Glomerular visceral epithelial cell (primary cell): Measurements from ENCODE around the gene FARS2.
"Not testable (repeated sequence)": the region's sequence is repeated elsewhere in the genome, so short reads cannot be mapped to it uniquely, and the experiment has no call there.

Experiments used
- DNase-seq: peaks from one replicate; pipeline ENCODE4 v3.0.0-alpha.2; 2016; ENCODE audit errors: extremely low spot score

Gene FARS2

DNA sequence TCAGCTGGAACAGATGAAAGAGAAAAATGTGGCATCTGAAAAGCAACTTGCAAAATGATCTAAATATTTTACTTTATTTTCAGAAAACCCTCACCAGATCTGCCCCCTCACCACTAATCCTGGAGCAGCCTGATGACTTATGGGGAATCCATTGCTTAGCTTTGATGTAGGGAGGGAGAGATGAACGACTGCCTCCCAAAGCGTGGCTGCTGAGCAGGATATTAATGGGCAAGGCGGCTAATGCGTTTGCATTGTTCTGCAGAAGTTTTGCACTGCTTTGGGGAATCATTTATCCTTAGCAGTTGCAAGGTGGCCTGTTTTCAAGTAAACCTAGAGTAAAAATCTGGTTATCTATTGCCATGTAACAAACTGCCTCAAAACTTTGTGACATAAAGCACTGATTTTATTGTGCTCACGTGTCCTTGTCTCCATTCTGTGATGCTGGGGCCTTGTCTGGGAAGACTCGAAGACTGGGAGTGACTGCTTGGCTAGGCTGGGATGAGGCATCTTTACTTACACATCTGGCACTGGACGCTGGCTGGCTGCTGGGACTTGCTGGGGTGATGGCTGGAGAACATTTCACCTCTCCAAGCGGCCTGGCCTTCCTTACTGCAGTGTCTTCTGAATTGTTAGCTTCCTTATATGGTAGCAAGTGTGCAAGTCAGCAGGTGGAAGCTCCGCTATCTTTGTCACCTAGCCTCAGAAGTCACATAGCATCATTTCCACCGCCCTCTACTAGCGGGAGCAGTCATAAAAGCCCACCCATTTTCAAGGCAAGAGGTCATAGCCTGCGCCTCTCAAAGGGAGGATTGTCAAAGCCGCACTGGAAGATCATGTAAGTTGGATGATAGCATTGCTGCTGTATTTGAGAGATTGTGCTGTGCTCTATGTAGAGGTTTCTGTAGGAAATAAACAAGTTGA lies 432.2 kb downstream of the FARS2 start:
- no peak for DNase-seq

DNA sequence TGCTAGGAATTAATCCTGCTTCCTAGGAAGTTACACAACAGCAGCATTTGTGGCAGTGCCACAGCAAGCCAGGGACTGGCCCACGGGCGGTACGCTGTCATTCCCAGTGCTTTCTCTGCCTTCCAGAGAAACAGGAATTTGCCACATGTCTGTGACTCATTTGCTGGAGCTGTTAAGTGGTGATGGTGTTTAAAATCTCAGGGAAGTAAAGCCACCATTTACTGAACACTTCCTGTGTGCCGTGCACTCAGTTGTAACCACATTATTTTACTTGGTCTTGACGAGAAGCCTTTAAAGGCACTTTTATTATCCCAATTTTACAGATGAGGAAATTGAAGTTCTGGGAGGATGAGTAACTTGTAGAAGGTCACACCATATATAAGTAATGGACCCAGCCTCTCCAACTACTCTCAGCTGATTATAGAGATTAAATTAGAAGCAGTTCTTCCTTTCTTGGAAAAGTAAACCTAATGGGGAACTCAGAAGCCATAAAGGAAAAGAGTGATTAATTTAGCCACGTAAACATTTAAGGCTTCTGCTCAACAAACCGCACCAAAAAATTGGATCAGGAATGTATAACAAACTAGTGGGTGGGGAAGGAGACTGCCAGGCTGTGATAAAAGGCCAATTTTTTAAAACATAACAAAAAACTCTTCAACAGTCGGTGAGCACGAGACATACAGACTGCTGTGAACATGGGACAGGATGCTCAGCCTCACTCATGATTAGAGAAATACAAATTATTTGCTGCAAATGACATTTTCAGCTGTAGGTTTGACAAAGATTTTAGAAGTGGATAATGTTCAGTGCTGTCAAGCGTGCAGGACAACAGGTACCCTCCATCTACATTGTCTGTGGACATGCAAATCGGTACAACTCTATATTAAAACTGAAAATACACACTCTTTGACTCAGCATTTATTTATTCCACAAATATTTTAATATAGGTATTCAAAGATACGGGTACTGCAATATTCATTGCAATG lies 434.2 kb downstream of the FARS2 start:
- DNase-seq = peak; percentile 75

DNA sequence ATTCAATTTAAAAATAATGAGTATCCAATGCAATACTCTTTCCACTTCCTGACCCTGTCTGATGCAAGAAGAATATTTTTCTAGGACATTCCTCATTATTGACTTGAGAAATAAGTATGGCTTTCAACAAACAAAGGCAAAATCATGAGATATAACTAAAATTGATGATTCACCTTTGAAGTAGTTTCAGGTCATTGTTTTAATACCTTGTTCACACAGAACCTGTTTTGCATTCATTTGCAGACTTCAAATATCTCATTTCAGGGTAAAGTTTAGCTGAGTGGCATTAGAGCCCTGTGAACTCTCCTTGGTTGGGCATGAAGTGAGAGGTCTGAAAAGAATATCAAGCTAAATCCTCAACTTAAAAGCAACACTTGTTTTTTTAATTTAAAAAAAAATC lies 436.2 kb downstream of the FARS2 start:
- DNase-seq = no peak

DNA sequence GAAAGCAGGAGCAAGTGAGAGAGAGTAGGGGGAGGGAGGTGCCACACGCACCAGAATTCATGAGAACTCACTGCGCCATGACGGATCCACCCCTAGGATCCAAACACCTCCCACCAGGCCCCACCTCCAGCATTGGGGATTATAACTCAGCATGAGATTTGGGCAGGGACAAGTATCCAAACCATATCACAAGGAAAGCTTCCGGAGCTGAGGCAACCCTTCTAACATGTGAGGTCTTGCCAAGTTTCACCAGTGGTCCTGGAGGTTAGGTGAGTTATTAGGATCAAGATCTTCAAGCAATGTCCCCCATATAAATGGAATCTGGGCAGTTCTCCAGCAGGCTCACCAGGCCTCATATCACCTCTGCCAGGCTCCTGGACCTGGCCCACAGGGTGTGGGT lies 437.0 kb downstream of the FARS2 start:
- no peak for DNase-seq

DNA sequence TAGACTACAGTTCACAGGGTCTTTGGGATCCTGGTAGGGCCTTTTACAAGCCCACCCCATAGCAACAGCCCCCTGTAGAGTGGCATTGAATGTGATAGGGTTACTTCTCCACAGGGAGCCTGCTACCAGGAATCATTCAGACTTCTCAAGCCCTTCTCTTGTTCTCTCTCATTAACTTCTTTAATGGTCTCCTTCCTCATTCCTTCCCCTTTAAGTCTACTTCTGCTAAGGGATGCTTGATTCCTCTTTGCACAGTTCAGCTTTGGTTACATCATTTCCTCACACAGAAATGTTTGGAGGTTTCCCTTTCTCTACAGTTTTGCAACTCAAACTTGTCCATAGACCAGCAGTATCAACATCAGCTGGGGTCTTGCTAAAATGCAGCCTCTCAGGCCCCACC lies 437.8 kb downstream of the FARS2 start:
- DNase-seq = not testable (repeated sequence)

DNA sequence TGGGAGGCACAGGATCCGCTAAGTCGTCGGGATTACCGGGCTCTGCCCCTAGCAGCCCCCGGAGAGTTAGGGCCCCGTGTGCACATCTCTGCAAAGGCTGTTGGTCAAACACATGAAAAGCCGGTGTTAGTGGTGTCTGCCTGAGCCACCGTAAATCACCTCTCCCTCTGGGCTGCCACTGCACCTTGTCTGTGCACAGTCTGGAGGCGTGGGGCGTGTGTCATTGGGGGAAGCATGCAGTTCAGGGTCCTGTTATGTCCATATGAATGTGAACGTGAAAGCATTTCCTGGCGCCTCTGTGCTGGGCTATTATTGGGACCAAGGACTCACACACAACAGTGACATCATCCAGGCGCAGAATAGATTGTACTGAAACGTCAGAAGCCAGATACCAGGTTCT lies 439.9 kb downstream of the FARS2 start:
- no peak for DNase-seq

DNA sequence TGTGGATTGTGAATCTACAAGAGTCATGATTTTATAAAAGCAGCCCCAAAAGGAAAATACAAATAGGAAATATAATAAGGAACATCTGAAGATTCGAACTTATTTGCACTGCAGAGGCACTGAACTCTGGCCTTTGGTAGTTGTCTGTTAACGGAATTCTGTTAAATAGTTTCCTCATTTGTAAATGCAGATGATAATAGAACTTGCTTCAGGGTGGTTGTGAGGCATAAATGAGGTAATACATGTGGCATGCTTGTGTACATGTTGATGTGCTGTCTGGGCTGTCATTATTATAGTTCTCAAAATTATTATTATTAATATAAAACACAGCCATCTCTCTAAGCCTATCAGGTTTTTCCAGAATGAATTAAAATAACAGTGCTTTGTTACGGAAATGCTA lies 443.4 kb downstream of the FARS2 start:
- no peak for DNase-seq

DNA sequence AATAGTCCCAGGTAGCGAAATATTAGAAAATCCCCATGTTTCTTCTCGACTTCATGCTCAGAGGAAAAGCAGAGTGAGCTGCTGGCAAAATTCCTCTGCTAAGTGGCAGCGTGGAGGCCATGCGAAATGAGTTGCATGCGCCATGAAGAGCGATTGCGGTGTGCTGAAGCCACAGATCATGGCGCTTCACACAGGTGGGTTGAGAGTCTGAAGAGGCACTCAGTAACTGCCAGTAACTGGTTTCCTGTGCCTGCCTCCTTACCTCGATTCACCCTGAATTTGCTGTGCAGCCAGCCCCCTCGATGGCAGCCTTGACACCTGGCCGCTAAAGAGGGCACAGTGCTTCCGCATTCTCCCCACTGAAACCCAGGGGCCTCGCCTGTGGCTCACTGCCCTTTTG lies 443.9 kb downstream of the FARS2 start:
- DNase-seq = no peak

DNA sequence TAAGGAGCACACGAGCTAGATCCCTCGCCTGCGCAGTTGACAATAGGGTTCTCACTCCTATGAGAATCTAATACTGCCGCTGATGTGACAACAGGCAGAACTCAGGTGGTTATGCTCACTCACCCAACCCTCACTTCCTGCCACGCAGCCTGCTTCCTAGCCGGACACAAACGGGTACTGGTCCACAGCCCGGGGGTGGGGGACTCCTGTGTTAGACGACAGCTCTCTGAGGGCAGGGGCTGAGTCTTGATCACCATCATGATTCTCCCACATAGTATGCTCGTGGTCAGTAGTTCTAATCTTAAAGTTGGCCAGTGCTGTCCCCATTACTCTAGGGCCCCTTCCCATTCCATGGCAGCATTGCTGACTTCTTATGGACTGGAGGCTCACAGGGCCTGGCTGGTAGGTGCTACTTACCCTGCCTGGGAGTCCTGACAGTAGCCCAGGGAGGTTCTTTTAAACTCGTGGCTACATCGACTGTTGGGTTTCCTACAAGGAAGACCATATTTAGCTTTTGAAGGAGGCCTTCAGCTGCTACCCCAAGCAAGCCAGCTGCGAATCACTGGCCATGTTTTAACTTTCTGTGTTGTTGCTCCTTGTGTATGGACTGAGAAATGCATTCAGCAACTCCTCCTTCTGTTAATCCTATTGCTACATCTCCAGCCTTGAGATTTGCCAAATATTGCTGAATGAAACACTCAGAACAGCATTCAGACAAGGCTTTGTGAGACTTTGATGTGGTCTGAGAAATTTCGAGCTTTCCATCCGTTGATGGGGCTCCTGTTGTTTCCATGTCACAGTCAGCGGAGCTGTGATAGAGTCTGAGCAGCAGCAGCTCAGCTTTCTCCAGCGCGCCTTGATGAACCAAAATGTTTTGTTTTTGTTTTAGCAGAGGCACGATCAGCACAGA lies 445.1 kb downstream of the FARS2 start:
- DNase-seq = no peak

DNA sequence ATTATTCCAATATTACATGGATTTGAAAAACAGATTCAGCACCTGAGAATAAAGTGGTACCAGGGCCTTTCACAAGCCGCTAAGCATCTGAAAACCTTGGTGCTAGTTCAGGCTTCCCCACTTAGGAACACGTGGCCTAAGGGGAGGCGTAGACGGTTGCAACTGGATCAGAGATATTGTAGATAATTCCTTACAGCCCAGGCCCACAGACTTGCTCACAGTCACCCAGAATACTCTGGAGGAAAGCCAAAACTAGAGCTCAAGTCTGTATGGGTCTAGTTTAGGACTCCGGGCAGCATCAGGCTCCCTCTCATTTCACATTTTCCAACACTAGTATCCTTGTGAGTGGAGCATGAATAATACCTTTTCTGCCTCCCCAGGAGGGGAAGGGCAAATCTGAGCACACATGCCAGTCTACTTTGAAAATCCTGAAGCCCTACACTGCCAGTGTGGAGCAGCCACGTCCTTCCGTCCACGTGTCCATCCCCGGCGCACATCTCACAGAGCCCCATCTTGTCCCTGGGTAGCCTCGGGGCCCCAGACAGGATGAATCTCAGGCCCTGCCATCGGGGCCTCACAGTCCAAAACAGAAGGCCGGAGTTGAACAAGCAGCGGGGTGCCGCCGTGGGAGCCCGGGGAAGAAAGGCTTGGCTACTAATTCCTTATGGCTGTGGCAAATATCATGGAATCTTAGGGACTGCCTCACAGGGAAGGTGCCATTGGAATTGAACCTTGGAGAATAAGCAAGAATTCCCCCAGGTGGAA lies 446.1 kb downstream of the FARS2 start:
- no peak for DNase-seq

DNA sequence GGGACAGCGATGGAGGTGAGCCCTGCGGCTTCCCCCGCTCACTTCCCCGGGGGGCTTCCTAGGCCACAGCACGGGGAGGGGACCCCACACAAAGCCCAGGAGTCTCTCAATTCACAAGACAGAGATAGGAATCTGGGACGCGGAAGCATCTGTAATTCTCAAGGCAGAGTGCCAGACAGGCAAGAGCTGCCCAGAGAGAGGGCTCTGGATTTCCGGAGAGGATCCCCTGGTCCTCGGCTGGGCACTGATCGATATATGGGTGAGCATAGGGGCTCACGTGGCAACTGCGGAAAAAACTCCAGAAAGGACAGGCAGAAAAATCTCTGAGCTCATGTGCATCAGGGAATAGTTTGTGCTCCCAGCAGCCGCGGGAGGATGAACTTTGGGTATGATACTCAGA lies 449.2 kb downstream of the FARS2 start:
- DNase-seq = no peak

DNA sequence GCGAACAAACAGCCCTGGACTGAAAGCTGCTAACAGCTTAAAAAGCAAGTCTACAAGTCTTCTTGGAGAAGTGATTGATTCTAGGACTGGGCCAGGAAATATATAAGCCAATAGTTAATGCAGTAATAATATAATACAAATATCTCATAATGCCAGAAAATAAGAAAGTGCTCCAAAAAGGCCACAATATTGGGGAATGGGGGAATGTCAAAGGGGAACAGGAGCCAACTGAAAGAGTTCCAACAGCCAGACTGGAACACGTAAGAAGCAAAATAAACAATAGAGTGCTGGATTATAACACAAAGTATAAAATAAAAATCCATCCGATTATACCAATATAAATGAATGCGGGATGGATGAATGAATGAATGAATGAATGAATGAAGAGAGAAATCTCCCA lies 449.6 kb downstream of the FARS2 start:
- no peak for DNase-seq

DNA sequence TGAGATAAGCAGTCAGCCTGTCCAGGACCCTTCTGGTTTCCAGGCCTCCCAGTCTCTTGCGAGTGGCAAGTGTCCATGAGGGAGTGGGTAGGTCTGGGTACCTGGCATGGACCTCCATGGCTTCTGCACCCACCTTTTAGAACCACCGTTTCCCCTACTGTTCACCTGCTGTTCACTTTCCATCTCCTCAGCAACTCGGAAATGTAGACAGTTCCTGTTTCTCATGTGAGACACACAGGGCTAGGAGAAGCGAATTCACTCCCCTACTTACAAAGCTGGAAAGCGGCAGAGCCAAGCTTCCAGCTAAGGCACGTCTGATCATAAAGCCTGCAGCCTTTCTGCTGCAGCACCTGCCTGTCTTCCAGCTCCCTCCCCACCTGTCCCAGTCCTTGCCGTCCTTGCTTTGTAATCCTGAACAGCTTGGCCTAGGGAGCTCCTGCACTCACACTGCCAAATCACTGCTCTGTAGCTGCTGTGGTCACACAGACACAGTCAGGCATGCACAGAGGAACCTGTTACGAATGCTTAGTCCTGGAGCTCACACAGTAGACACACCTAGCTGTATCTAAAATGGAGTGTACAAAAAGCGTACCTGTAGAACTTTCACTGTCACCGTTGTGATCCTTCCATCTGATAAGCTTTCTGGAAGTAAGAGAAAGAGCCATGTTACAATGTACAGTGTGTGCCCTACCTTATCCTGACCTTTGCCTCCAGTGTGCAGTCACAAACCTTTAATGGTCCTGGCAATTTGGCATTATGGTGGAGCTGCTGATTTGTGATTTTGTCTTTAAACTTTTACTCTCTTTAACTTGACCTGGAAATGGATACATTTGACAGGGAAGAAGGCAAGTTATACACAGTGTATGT lies 451.3 kb downstream of the FARS2 start:
- DNase-seq = no peak

DNA sequence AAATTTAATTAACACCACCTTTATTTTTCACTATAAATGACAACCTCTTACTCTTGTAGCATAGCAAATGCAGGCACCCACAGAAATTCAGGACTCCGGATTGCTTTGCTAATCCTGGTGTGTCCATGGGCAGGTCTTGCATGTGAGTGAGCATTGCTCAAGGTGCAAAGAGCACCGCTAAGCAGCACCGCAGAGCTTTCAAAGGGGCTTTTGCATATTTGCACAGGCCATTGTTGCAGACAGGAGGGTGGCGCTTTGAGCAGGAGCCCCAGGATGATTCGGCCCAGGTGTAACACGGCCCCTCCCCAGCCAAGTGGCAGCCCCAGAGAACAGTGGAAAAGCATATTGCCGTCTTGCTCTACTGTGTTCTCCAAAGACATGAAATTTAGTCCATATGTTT lies 452.2 kb downstream of the FARS2 start:
- no peak for DNase-seq

DNA sequence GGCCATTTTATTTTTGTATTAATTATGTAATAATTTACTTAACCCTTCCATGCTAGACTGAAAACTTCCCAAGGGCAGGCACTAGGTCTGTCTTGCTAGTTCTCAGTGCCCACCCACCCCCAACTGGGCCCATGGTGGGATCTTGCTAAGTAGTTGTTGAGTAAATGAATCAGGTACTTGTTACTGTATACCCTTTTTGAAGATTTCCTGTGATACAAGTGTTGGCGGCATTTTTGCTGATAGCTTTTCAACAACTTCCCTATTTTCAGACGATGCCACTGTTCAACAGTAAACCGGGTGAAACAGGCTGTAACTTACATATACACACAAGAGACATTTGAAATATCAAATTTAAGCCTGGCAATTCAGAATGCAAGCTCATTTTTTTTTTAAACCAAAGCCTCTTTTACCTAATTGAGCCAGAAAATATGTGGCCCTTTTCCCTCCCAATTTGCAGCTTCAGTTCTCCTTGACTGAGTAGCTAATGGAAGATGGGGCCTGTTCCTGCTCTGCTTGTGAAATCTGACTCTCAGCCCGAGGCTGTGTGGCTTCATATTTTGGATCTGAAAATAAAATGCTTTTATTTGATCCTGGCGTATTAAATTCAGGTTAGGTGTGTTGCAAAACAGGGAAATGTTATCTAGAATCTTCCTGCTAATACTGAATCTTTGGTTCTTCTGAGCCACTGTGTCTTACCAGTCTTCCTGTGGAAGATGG lies 457.1 kb downstream of the FARS2 start:
- no peak for DNase-seq

DNA sequence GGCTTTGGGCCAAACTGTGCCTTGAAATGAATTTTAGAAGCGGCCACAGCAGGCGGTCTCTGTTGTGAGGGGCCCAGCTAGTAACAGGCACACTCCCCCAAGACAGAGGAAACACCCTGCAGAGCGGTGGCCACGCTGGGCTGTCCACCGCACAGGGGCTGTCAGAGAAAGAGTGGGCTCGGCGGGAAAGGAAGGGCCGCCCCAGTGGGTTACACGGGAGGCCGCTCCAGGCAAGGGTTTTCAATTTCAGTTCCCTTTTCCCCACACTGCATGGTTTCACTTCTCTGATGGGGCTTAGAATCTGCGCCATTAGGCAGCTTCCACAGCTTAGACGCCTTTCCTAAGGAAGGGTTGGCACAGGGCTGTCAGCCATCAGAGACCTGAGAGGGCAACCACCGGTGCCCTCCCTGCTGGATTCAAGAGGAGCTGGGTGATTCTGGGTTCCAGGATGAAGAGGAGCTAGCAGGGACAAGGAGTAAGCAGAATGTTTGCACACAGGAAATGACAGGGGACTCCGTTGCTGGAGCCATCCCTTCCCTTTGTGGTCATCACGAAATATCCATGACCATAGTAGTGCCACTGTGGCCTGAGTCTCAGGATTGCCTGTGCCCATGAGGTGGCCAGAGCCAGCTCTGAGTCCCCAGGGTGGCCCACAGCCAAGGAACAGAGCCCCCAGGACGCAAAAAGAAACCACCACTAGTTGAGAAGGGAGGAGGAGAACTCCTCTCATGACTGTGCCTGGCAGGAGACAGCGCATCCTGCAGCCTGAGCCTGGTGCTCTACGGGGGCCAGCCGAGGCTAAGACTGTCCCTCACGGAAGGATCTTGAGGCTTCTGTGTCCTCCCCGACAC lies 462.8 kb downstream of the FARS2 start:
- DNase-seq = no peak

DNA sequence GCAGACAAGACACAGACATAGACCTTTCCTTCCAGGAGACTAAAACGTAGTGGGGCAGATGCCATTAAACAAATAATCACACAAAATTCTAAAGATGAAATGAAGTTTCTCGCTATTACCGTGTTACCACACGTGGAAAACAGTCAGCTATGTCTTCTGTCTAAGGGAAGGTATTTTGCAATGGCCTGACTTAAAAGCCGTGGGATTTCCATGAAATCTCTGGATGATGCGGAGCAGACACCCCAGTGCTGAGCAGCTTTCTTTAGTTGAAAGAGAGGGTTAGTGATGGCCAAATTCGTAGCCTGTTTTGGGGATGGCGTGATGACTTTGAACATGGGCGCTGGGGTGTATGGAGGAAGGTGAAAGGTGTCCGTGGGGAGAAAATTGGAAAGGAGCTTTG lies 463.6 kb downstream of the FARS2 start:
- no peak for DNase-seq
